HepG2 (cell line): Measurements from ENCODE around the gene TMC8. TPM values are rescaled to one million over a fixed set of nuclear protein-coding genes. Genes with fewer than 3 reads are reported as not detected.

ENCODE experiments used
- AKAP8 ChIP-seq: sonication (generic); formaldehyde crosslinking; IDR thresholded peaks from 2 replicates; pipeline ENCODE4 v1.5.1; 2020; ENCODE audit warnings: mild to moderate bottlenecking, missing genetic modification reagents
- ATAD3A ChIP-seq: sonication (generic); formaldehyde crosslinking; IDR thresholded peaks from 2 replicates; pipeline ENCODE4 v1.4.0; 2020; ENCODE audit warnings: missing genetic modification reagents
- GLI4 ChIP-seq: sonication (generic); formaldehyde crosslinking; IDR thresholded peaks from 2 replicates; pipeline ENCODE4 v1.5.1; 2020; ENCODE audit warnings: missing genetic modification reagents, mild to moderate bottlenecking, moderate library complexity, borderline replicate concordance
- HOXD1 ChIP-seq: sonication (generic); formaldehyde crosslinking; IDR thresholded peaks from 2 replicates; pipeline ENCODE4 v1.5.0; 2020; ENCODE audit warnings: missing genetic modification reagents
- KAT2B ChIP-seq: fragments of 150-350 bp; IDR thresholded peaks from 2 replicates; pipeline ENCODE4 v1.6.1; 2014; ENCODE audit warnings: low read depth, low read length, borderline replicate concordance
- KLF9 ChIP-seq: IDR thresholded peaks from 2 replicates; pipeline ENCODE4 v1.6.1; 2016; ENCODE audit warnings: low read depth
- MXD3 ChIP-seq: IDR thresholded peaks from 2 replicates; pipeline ENCODE4 v1.6.1; 2016; ENCODE audit warnings: mild to moderate bottlenecking, missing biosample characterization, missing genetic modification reagents
- NR3C1 ChIP-seq: sonication (generic); formaldehyde crosslinking; IDR thresholded peaks from 2 replicates; pipeline ENCODE4 v1.4.0; 2020; ENCODE audit warnings: missing genetic modification reagents
- PAXIP1 ChIP-seq: sonication (generic); formaldehyde crosslinking; conservative IDR thresholded peaks from 2 replicates; pipeline ENCODE4 v1.4.0; 2020; ENCODE audit warnings: mild to moderate bottlenecking, missing genetic modification reagents, moderate library complexity
- RBAK ChIP-seq: sonication (generic); formaldehyde crosslinking; IDR thresholded peaks from 2 replicates; pipeline ENCODE4 v1.5.1; 2020; ENCODE audit warnings: mild to moderate bottlenecking, missing genetic modification reagents
- RFX3 ChIP-seq: IDR thresholded peaks from 2 replicates; pipeline ENCODE4 v1.6.1; 2016; ENCODE audit warnings: missing biosample characterization, missing genetic modification reagents
- SAP130 ChIP-seq: IDR thresholded peaks from 2 replicates; pipeline ENCODE4 v1.6.1; 2016; ENCODE audit warnings: low read depth
- TARDBP ChIP-seq: sonication (generic); formaldehyde crosslinking; IDR thresholded peaks from 2 replicates; pipeline ENCODE4 v1.8.0; 2022; ENCODE audit warnings: mild to moderate bottlenecking, missing genetic modification reagents
- TP53 ChIP-seq: sonication (generic); formaldehyde crosslinking; conservative IDR thresholded peaks from 2 replicates; pipeline ENCODE4 v1.4.0; 2020; ENCODE audit warnings: missing genetic modification reagents
- ZNF407 ChIP-seq: sonication (generic); formaldehyde crosslinking; IDR thresholded peaks from one replicate; pipeline ENCODE4 v1.5.1; 2020; ENCODE audit warnings: mild to moderate bottlenecking, missing genetic modification reagents; ENCODE audit errors: not compliant biosample characterization
- ZNF431 ChIP-seq: sonication (generic); formaldehyde crosslinking; IDR thresholded peaks from 2 replicates; pipeline ENCODE4 v1.9.0; 2022; ENCODE audit warnings: missing genetic modification reagents, low read depth, mild to moderate bottlenecking, borderline replicate concordance
- ZNF446 ChIP-seq: sonication (generic); formaldehyde crosslinking; IDR thresholded peaks from 2 replicates; pipeline ENCODE4 v1.5.0; 2020; ENCODE audit warnings: mild to moderate bottlenecking, missing genetic modification reagents
- ZNF781 ChIP-seq: sonication (generic); formaldehyde crosslinking; IDR thresholded peaks from 2 replicates; pipeline ENCODE4 v1.5.1; 2020; ENCODE audit warnings: borderline replicate concordance, mild to moderate bottlenecking, missing genetic modification reagents; ENCODE audit errors: not compliant biosample characterization
- polyA plus RNA-seq, 8 experiments: library from polyadenylated mRNA; depleted of rRNA in 3 of 8; stranded (reverse) in 7 of 8; unstranded in 1 of 8; fragments of >200 nt; fragmentation: Illumina TruSeq in 4 of 8; extraction: Trizol in 4 of 8; gene quantifications; 2 replicates each; pipeline versions ENCODE4 v1.2.1 to v1.2.3, GENCODE V29; 2011 to 2016; ENCODE audit warnings: low read depth in 4 of 8, missing spikeins in 1 of 8, mixed read lengths in 1 of 8; ENCODE audit not compliant: insufficient read depth in 1 of 8
- total RNA-seq, 5 experiments: library from RNA; depleted of rRNA; stranded (reverse); fragments of >200 nt; fragmentation: Illumina TruSeq; extraction: Trizol; gene quantifications; 2 replicates each; pipeline ENCODE4 v1.2.3, GENCODE V29; 2016; ENCODE audit warnings: low read depth in 1 of 5

The TMC8 gene
- total and polyA plus RNA-seq, 2 of the 13 experiments (the other 11 are each of a cell fraction or from before 2014, with no cell fraction given) = 0.53 to 7.8 TPM

- TF ChIP-seq ZNF407 (CRISPR knock-in tag) (peak; percentile 11), ATAD3A (no peak; the same call in 1 of the 2 replicates), TP53 (CRISPR knock-in tag) (no peak), SAP130 (peak; percentile 37), PAXIP1 (no peak), KAT2B (no peak), MXD3 (CRISPR knock-in tag) (no peak), AKAP8 (CRISPR knock-in tag) (0 out of 2 replicates have a peak, but pooled peaks have one; percentile 56), HOXD1 (CRISPR knock-in tag) (no peak), KLF9 (CRISPR knock-in tag) (no peak), RBAK (CRISPR knock-in tag) (no peak), ZNF781 (CRISPR knock-in tag) (peak; percentile 39), TARDBP (CRISPR knock-in tag) (no peak), NR3C1 (CRISPR knock-in tag) (no peak), ZNF431 (CRISPR knock-in tag) (no peak), ZNF446 (no peak), GLI4 (CRISPR knock-in tag) (no peak), RFX3 (CRISPR knock-in tag) (no peak)
These were observed 7.0 kb downstream of the TMC8 start (continued) for GRCh38 chr17:78137392-78138203.
